ENCODE results near the gene TGM1. TPM values are rescaled to one million over a fixed set of nuclear protein-coding genes. Genes with fewer than 3 reads are reported as not detected.

The TGM1 gene
- total and polyA plus RNA-seq, 4 donors = 0.28 to 1.5 (median 0.76) TPM

- peak in 1 of 2 donors; percentile 34 for TF ChIP-seq GABPA (IDR thresholded peaks at IDR 0.05 in 1 of 2, conservative IDR thresholded peaks at IDR 0.05 in 1 of 2)
- peak; percentile 69 to 74 for TF ChIP-seq RAD21 (IDR thresholded peaks at IDR 0.05)
- TF ChIP-seq HNF4A (conservative IDR thresholded peaks at IDR 0.05) = peak; percentile 100
- TF ChIP-seq JUND (IDR thresholded peaks at IDR 0.05) = peak; percentile 96 to 98
Measured at GRCh38 chr14:24307575-24308341, 44.8 kb upstream of the TGM1 start, which contains the start of gene CIDEB (continued).

DNA sequence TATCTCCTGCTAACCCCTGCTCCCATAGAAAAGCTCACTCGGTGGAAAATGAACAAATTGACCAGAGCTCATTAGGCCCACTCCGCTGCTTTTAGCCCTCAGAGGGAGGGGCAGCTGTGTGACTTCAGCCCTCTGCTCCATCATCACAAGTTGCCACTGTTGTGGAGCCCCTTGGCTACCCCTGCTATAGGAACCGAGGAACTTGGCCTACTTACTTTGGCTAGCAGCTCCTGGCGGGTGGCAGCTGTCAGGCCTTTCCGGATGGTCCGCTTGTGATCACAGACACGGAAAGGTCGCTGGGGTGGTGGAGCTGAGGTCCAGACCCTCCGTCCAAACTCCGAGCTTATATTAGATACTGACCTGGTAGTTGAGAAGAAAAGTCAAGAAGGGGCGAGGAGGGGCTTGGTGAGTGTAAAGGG is 44.2 kb upstream of the TGM1 start:
- 40% methylated on average over 11 of the region's 11 CpGs for WGBS
- Histone ChIP-seq H3K27ac (ENCODE audit: low read depth in 1 of 2, low read length in 2 of 2) (peak overlapping the region; percentile 92 to 97), H3K4me1 (ENCODE audit: control insufficient read depth in 4 of 4, insufficient read depth in 4 of 4, low read length in 3 of 4) (peaks cover 32 to 88% (median 78%) of the 10 kb centered on the region in 4 donors), H3K9me3 (ENCODE audit: control insufficient read depth in 4 of 4, low read length in 3 of 4) (no peaks in the 10 kb centered on the region), H3K36me3 (ENCODE audit: control insufficient read depth in 4 of 4, insufficient read depth in 3 of 4, low read depth in 1 of 4, low read length in 3 of 4) (peaks cover 5 to 38% (median 26%) of the 10 kb centered on the region in 4 donors), H3K9ac (ENCODE audit: low read depth in 1 of 2, low read length in 2 of 2) (peak overlapping the region; percentile 80 to 98), H3K4me3 (ENCODE audit: low read depth in 1 of 3, low read length in 3 of 3) (peak overlapping the region; percentile 55 to 78 (median 70)), H3K27me3 (ENCODE audit: control insufficient read depth in 4 of 4, insufficient read depth in 4 of 4, low read length in 3 of 4) (no peaks in the 10 kb centered on the region)
- TF ChIP-seq, protein P1, sequence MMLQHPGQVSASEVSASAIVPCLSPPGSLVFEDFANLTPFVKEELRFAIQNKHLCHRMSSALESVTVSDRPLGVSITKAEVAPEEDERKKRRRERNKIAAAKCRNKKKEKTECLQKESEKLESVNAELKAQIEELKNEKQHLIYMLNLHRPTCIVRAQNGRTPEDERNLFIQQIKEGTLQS (IDR thresholded peaks at IDR 0.05) = no peak
- TF ChIP-seq SP1 (IDR thresholded peaks at IDR 0.05) (no peak), EGR1 (IDR thresholded peaks at IDR 0.05; ENCODE audit: low read depth in 2 of 2) (no peak), FOXA2 (IDR thresholded peaks at IDR 0.05) (no peak), MAX (IDR thresholded peaks at IDR 0.05) (no peak), RAD21 (IDR thresholded peaks at IDR 0.05) (no peak), GABPA (IDR thresholded peaks at IDR 0.05 in 1 of 2, conservative IDR thresholded peaks at IDR 0.05 in 1 of 2) (no peak), YY1 (IDR thresholded peaks at IDR 0.05) (no peak), ZBTB33 (IDR thresholded peaks at IDR 0.05) (no peak), JUND (IDR thresholded peaks at IDR 0.05) (no peak), RXRA (IDR thresholded peaks at IDR 0.05) (no peak), HNF4G (IDR thresholded peaks at IDR 0.05) (no peak), REST (IDR thresholded peaks at IDR 0.05) (no peak), NR2F2 (IDR thresholded peaks at IDR 0.05) (no peak), FOXA1 (IDR thresholded peaks at IDR 0.05) (no peak), TAF1 (conservative IDR thresholded peaks at IDR 0.05) (no peak), CTCF (IDR thresholded peaks at IDR 0.05; ENCODE audit: low read depth, low read length, missing input control) (no peak), HNF4A (conservative IDR thresholded peaks at IDR 0.05) (no peak)
- DNase-seq (ENCODE audit: low spot score) = no peak

Measured in liver (tissue), 9 donors.